ENCODE results near the gene TMEM11.

DNA sequence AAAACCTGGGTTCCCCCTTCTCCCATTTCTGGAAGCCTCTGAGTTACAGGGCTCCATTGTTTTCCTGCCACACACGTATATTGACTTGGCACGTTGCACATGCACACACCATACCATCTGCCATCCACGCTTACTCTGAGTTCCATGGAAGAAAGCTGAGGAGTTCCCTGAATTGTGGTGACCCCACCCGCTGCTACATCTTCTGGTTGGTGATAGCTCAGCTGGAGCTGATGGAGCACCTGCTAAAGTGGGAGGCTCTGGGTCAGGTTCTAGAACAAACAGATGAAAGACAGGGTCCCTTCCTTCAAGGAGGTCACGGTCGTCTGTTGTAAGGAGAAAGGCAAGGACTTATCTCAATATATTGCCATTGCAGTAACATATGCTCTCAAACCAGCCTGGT lies 41.1 kb downstream of the TMEM11 start:
- TF ChIP-seq CTCF (IDR thresholded peaks at IDR 0.05), result no peak
- no peak for TF ChIP-seq EP300 (IDR thresholded peaks at IDR 0.05)
- TF ChIP-seq POLR2A (IDR thresholded peaks at IDR 0.05), result no peak
